HG03378 (cell line): ENCODE measurements around the gene DNAJC18.

Experiments used
- ATAC-seq: cut with Tn5 transposase; IDR thresholded peaks from one replicate; pipeline ENCODE4 v1.9.1; 2021; ENCODE audit warnings: mild to moderate bottlenecking, moderate library complexity; ENCODE audit not compliant: unreplicated experiment

Gene DNAJC18

GRCh38 chr5:139371482-139372435 is 67.6 kb downstream of the DNAJC18 start:
- no peak for ATAC-seq

- ATAC-seq: no peak
Observed at GRCh38 chr5:139369181-139369580, 70.1 kb downstream of the DNAJC18 start.

GRCh38 chr5:139368613-139369012 is 70.7 kb downstream of the DNAJC18 start:
- no peak for ATAC-seq

GRCh38 chr5:139364466-139364865 is 74.9 kb downstream of the DNAJC18 start:
- no peak for ATAC-seq

- no peak for ATAC-seq
Observed at GRCh38 chr5:139363937-139364336, 75.4 kb downstream of the DNAJC18 start.

- no peak for ATAC-seq
Observed at GRCh38 chr5:139361835-139362429, 77.4 kb downstream of the DNAJC18 start.

GRCh38 chr5:139360384-139360783 is 78.9 kb downstream of the DNAJC18 start:
- ATAC-seq: no peak
